GM21423 (cell line): ENCODE data around the gene PARD3.

Source experiments
- ATAC-seq: cut with Tn5 transposase; IDR thresholded peaks from one replicate; pipeline ENCODE4 v1.9.1; 2021; ENCODE audit warnings: mild to moderate bottlenecking, moderate library complexity; ENCODE audit not compliant: unreplicated experiment

Gene PARD3

DNA sequence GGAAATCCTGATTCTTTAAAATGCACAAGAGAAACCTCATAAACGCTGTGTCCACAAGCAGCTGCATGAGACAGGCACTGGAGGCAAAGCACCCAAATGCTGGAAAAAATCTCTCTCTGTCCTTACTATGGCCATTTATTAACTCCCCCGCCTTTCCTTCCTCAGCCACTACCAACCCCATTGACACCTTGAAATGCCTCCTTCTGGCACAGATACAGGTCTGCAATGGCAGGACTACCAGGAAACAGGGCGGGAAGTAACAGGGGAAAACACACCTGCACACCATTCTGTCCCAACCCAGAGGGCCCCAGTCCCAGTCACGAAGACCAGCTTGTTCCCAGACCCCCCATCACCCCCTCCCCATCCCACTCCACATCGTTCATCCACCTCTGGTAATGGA, 224.3 kb downstream of the PARD3 start:
- no peak for ATAC-seq

DNA sequence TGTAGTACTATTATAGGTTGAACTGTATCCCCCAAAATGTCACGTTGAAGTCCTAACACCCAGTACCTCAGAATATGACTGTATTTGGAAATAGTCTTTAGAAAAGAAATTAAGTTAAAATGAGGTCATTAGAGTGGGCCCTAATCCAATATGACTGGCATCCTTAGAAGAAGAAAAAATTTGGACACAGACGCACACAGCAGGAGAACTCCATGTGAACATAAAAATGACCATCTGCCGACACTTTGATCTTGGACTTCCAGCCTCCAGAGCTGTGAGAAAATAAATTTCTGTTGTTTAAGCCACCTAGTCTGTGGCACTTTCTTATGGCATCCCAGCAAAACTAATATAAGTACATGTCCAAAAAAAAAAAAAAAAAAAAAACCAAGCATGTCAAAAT, 225.8 kb downstream of the PARD3 start:
- no peak for ATAC-seq

DNA sequence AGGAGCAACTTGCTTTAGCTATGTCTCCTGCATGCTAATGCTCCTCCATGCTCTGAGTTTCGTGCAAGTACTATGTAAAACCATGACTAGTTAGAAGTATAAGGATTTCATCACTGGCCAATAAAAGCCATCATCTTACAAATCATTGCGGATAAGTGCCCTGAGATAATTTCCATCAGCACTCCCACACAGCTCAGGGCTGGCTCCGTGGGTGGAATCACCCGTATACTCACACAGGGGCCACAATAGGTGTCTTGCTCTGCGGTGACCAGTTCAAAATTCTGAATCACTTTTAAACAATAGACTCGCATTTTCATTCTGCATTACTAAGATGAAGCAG, 227.4 kb downstream of the PARD3 start:
- no peak for ATAC-seq

DNA sequence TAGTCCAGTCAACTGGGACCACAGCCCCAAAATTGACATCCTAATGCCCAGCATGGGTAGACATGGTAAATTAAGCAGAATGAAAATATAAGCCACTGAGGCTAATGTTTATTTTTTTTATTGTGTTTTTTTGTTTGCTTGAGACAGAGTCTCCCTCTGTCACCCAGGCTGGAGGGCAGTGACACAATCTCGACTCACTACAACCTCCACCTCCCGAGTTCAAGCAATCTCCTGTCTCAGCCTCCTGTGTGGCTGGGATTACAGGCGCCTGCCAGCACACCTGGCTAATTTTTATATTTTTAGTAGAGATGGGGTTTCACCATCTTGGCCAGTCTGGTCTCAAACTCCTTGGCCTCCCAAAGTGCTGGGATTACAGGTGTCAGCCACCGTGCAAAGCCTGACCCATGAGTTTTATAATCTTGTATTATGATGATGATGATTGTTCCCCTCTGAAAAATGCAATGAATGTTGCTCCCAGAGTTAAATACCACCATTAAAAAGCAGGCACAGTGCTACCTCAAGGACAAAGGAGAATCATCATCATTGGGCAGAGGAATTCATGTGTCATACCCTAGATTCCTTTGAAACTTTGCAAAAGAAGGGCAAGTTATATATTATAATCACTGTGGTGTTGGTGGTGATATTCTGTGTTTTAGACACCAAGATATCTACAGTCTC, 228.0 kb downstream of the PARD3 start:
- ATAC-seq = no peak

DNA sequence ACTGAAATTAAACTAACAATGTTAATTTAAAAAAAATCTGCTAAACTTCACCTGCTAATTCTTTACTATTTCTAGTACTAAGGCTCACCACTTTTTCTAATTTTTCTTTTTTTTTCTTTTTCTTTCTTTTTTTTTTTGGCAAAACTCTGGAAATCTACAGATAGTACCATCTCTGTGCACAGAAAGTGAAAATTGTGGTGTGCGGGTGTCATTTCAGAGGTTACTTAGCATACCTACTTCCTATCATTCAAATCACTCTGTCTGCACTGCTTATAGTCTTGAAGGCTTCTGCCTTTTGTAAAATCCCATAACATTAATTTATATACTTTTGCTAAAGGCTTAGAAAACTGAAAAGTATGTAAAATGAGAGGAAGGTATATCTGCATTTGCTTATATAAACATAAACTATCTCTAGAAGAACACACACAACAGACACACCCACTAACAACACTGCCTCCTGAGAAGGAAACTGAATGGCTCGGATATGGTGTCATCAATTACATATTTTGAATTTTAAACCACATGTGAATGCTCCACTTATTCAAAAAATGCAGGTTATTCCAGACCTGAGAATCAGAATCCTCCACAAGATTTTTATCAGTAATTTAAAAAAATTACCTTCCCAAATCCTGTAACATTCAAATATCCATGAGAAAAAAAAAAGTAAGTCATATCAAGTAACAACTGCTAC, 229.5 kb downstream of the PARD3 start:
- peak; percentile 64 for ATAC-seq

DNA sequence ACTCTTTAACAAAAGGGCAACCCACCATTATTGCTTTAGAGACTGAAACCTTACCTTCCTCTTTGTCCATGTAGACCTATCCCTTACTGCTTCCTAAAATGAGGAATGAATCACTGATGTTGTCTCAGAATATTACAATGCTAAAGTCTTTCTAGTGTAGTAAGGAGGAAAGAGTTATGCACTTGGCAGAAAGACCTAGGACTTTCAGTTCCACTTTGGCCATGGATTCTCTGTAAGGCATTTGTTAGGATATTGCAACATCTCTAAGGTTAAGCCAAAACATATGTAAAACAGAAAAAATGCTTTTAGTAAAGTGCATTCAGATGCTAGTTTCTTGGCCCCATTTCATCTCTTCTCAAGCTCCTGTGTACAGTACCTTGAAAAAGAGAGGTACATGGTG, 230.9 kb downstream of the PARD3 start:
- ATAC-seq = no peak

DNA sequence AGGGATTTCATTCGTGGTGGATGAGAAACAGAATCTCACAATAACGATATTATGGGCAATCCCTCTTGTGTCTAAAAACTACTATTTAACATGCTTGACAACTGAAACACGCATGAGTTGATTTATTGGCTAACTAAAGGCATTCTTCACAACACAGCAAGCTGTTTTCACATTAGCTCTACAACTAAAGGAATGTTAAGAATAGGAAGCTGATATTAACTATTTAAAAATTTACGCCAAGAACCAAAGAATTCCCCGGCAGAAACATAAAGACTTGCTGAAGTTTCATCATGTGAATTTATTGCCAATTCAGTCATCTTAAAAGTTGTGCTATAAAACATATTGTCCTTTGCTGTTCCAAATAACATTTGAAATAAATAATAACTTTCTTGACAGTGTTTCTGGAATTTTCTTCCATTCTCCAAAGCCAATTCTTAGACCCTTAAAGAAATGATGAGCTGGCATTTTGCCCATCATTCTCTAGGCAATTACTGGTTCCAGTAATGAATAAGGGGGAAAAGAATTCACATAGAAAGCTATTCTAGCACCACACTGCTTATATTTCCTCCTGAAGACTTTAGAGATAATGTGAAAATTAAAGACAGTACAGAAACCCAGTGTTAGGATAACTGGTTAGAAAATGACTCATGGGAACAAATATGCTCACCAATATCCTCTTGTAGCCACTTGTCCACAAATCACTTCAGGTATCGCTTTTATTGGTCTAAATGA, 233.1 kb downstream of the PARD3 start:
- no peak for ATAC-seq

DNA sequence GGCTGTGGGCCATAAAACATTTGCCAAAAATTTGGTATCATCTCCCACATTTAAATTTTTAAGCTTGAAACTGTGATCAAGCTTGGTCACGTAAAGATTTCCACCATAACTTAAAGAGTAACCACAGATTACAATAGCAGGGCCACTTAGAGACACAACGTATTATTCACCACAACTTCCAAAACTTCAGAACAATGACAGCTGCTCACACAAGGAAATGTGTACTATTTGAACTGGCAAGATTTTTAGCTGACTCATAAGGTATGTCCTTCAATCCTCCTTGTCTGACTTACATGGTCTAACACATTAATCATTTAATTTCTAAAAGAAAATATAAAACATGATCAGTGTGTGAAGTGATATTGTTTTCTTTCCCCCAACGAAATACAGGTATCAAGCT, 234.5 kb downstream of the PARD3 start:
- no peak for ATAC-seq

DNA sequence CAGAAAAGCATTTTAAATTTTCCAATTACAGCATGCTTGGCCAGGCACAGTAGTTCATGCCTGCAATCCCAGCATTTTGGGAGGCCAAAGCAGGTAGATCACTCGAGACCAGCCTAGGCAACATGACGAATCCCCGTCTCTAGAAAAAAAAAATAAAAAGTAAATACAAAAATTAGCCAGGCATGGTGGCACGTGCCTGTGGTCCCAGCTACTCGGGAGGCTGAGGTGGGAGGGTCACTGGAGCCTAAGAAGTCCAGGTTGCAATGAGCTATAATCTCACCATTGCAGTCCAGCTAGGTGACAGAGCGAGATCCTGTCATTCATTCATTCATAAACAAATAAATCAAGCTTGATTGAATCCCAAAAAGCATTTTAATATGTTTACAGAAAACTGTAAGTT, 234.9 kb downstream of the PARD3 start:
- ATAC-seq = no peak

DNA sequence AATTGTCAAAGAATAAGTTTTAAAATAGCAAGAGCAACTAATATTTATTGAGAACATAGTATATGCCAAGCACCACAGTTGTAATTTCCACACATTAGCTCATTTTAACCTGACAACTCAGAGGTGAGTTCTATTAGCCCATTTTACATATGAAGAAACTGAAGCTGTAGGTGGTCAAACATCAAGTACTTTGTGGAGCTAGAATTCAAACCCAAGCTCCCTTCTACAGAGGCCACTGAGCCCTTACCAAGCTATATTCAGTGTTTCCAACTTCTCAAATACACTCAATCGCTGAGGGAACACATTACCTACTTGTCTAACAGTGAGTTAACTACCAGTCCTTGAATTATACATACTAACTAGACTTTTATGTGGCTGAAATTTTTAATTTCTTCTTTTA, 236.6 kb downstream of the PARD3 start:
- ATAC-seq = no peak

DNA sequence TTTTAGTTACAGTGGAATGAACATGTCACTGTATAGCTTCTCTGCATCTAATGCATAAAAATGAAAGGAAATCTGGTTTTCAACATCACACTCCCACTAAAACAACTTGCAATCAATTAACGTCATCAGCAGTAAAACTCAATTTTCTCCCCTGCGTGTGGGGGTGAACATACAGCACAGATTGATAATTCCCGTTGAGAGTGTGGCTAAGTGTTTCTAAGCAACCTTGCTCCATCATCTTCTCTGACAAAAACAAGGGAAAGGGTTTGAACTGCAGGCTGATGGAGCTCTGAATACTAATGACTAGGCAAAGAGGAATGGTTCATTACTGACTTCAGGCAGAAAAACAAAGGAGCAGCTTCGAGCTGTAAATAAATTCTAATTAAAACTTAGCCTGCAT, 238.3 kb downstream of the PARD3 start:
- ATAC-seq = no peak

DNA sequence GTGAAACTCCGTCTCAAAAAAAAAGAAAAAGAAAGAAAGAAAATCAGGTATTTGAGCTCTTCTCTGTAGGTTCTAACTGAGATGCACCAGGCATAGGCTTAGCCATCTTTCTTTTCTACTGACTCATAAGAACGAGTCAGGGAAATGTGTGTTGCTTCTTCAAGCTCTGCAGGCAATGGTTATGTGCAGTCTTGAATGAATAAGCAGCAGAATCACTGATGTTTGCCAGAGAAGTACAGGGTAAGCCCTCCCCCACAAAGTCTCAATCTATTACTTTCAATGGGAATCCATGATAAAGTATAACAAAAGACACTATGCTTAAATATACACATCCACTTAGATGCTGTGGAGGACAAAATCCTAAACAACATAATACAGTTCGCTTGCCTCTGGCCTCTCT, 239.2 kb downstream of the PARD3 start:
- ATAC-seq = no peak

DNA sequence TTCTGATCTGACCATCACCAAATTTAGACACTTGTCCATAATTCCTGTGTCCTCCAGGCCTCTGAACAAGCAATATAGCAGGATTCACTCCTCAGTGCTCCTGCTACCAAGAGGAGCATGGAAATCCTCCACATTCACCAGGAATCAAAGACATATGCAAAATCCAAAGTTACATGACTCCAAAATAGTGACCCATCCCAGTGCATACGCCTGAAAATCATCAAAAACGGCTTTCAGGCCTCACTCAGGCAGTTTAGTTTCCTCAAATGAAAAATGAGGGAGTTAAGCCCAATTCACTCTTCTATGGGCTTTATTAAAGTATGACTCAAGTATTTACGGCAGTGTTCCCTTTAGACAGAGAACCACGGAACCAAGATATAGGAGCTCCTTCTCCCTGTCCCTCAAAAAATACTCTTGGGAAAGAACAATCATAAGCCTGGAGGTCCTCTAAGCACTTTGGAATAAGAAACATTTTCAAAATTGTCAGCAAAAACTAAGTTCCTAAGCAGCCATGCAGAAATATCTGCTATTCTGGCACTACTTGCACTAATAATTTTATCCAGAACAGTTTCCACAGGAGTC, 240.7 kb downstream of the PARD3 start:
- ATAC-seq = no peak

DNA sequence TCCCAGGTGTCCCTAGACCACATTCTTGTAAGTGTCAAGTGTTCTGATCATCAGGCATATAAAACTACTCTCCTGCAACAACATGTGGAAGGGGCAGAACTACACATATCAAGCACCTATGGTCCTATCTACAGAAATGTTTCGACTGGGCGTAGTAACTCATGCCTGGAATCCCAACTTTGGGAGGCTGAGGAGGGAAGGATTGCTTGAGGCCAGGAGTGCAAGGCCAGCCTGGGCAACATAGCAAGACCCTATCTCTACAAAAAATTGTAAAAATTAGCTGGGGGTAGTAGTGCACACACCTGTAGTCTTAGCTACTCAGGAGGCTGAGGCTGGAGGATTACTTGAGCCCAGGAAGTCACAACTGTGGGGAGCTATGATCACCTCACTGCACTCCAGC, 244.2 kb downstream of the PARD3 start:
- no peak for ATAC-seq

DNA sequence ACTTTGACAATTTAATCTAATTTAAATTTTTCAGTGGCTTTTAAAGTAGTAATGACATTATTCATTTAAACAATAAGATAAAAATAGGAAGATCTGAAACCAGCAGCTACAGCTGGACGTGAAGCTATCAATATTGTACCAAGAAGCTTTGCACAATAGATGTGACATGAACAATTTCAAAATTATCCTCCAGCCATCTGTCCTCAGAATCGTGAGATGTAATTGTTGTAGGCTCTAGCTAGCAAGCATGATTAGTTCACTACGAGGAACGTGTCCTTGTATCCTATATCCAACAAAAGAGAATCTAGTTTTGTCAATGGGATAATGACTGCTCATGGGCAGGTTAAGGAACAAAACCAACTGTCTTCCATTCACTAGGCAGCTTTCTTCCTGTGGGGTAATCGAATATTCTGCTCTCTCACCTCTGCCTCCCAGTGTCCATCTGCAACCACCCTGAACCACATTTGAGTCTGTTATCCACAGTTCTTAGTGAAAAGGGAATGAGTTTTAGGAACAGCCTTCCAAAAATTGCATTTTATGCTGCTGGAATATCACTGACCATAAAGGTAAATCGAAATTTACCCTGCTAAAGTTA, 247.3 kb downstream of the PARD3 start:
- no peak for ATAC-seq

DNA sequence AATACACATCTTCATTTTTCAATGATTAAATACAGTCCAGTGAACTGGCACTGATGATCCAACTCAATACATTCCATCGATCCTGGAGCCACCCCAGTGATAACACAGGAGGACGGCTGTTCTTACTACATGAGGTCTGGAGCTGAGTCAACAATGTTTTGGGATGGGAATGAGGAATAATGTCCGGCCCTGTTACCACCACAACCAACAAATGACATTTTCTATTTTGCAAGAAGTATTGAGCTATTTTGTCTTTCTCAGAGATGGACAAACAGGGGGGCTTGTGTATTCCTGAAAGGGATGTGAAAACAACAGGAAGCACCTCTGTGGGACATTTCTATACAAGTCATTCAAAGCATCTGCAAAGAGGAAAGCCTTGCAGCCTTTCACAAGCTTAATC, 249.2 kb downstream of the PARD3 start:
- no peak for ATAC-seq

DNA sequence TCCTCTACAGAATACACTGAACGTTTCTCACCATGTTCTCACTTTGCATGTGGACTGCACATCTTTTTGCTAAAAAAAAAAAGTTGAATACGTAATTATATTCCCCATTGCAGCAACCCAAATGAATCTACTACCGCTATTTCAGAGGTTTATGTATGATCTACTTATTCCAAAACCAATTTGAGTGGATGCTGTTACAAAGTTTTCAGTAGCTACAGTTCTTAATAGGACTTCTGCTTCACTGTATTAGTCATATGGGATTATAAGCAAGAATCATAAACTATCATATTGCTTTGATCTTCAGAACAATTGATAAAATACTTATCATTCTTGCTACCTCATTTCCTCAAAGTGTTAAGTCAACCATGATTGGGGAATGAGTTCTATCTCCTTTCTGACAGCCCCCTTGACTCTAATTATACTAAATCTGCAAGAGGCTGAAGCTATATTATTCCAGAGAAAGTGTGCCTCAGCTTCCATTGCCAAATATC, 257.0 kb downstream of the PARD3 start:
- ATAC-seq = no peak

DNA sequence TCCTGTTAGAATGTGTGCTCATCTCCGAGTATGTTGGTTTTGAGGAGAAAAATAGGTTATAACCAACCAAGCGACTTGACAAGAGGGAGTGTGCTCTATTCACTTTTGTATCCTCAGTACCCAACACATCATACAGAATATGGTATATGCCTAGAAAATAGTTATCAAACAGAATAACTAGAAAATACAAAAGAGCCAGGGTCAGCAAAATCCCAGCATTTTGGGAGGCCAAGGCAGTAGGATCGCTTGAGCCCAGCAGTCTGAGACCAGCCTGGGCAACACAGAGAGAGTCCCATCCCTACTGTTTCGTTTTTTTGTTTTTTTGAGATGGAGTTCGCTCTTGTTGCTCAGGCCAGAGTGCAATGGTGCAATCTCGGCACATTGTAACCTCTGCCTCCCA, 257.9 kb downstream of the PARD3 start:
- no peak for ATAC-seq

DNA sequence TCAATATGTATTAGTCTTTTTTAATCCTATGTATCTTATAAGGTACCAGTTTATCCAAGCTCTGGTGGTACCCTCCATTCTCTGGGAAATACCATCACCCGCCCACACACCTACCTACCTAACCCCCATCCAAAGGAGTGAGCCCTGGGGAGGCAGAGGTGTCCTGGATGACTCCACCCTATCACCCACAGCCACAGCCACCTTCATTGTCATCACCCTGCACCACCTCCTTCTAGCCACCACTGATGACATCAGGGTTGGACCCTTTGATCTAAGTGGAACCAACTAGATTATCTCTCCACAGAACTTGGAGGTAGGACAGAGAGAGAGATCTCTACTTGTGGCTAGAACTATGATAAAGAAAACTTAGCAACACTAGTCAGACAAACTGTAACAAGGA, 259.4 kb downstream of the PARD3 start:
- no peak for ATAC-seq

DNA sequence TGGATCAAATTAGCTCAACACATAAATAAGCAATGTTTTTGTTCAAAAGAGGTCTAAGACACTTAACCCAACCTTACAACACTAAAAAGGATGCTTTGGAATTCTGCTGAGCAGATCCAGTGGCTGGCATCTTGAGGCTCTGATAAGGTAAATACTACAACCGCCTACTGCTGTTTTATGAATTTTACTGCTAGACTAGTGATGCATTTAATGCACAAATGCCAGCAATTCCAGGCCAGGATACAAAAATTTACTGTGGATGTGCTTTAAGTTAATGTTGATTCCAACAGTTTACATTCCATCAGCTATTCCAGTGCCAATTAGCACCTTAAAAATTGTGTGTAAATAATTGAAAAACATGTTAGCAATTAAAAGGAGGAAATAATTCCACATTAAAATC, 261.3 kb downstream of the PARD3 start:
- ATAC-seq = no peak

DNA sequence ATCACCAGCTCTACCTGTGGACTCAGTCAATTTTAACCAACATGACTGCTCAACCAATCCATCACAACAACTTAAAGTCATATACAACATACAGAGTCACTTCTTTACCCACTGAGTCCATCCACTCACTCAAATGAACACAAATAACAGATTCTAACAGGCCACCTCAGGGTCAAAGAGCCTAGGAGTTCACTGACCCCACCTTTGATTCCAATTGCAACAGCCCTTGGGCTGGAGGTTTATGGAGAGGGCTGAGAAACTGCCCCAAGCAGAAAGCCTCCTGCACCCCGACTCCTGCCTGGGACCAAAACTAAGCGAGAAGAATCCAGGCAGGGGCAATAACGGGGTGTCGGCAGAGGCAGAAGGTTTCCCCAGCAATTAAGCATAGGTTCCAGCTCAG, 263.8 kb downstream of the PARD3 start:
- ATAC-seq = no peak
